Adrenal gland (tissue), 5 donors: ENCODE data around the gene GPR35.

ENCODE experiments used
- POLR2A ChIP-seq, 2 donors: fragments of 450-650 bp; IDR thresholded peaks; one replicate each; pipeline ENCODE4 v1.6.1; 2017; ENCODE audit warnings: antibody characterized with exemption in 2 of 2, mild to moderate bottlenecking in 2 of 2, moderate library complexity in 1 of 2
- TF ChIP-seq, protein P1 (sequence below), 6 experiments: fragments of 450-650 bp in 4 of 6; fragments of 200-600 bp in 2 of 6; sonication (generic) in 1 of 6; IDR thresholded peaks; 1 replicate in 5 of 6; 2 replicates in 1 of 6; pipeline versions ENCODE4 v1.5.1 to v1.8.0; 2016 to 2021; ENCODE audit warnings: antibody characterized with exemption in 6 of 6, mild to moderate bottlenecking in 2 of 6, moderate library complexity in 1 of 6
- donor health status: DM: no; HTN: no; CAD: no.

DNA sequence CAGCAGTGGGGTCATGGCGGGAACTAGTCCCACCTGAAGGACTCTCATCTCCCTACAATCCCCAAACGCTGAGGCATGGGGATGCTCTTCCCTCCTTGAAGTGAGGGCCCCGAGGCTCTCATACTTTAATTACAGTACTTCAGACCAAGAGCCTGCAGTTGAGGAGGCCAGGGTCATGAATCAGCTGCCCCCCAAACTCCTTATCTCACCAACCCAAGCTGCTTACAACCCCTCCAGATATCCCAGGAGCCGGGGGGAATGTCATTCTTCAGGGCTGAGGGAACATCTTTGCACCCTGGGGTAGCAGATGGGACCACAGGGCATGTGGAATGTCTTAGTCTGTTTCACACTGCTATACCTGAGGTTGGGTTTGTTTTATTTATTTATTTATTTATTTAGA is 41.5 kb upstream of the GPR35 start:
- TF ChIP-seq, protein P1, sequence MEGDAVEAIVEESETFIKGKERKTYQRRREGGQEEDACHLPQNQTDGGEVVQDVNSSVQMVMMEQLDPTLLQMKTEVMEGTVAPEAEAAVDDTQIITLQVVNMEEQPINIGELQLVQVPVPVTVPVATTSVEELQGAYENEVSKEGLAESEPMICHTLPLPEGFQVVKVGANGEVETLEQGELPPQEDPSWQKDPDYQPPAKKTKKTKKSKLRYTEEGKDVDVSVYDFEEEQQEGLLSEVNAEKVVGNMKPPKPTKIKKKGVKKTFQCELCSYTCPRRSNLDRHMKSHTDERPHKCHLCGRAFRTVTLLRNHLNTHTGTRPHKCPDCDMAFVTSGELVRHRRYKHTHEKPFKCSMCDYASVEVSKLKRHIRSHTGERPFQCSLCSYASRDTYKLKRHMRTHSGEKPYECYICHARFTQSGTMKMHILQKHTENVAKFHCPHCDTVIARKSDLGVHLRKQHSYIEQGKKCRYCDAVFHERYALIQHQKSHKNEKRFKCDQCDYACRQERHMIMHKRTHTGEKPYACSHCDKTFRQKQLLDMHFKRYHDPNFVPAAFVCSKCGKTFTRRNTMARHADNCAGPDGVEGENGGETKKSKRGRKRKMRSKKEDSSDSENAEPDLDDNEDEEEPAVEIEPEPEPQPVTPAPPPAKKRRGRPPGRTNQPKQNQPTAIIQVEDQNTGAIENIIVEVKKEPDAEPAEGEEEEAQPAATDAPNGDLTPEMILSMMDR (IDR thresholded peaks at IDR 0.05): no peak
- no peak for TF ChIP-seq POLR2A (IDR thresholded peaks at IDR 0.05)
